H9 (cell line): ENCODE data around the gene GPC6. TPM values are rescaled to one million over a fixed set of nuclear protein-coding genes. Genes with fewer than 3 reads are reported as not detected.

ENCODE experiments used
- DNase-seq: peaks from one replicate; pipeline ENCODE4 v3.0.0-alpha.2; 2017
- H2AFZ ChIP-seq: one replicate; pipeline ENCODE4 v1.6.1; 2013; ENCODE audit warnings: mild to moderate bottlenecking, low read length, control low read depth, moderate library complexity
- H2AK5ac ChIP-seq: 2 replicates; pipeline ENCODE4 v1.6.1; 2013; ENCODE audit warnings: low read length, control low read depth, mixed read lengths; ENCODE audit not compliant: insufficient read length
- H2BK120ac ChIP-seq: one replicate; pipeline ENCODE4 v1.6.1; 2013; ENCODE audit warnings: low read depth, mild to moderate bottlenecking, low read length, control low read depth, inconsistent platforms; ENCODE audit not compliant: poor library complexity, severe bottlenecking
- H2BK12ac ChIP-seq: 2 replicates; pipeline ENCODE4 v1.6.1; 2013; ENCODE audit warnings: low read length, control low read depth, mixed read lengths, low read depth; ENCODE audit not compliant: insufficient read length
- H2BK15ac ChIP-seq: 2 replicates; pipeline ENCODE4 v1.6.1; 2013; ENCODE audit warnings: low read depth, low read length, control low read depth
- H2BK20ac ChIP-seq: one replicate; pipeline ENCODE4 v1.6.1; 2013; ENCODE audit warnings: low read depth, mild to moderate bottlenecking, low read length, control low read depth, inconsistent platforms; ENCODE audit not compliant: poor library complexity, severe bottlenecking
- H2BK5ac ChIP-seq: 2 replicates; pipeline ENCODE4 v1.6.1; 2013; ENCODE audit warnings: low read length, control low read depth, mixed read lengths; ENCODE audit not compliant: insufficient read length
- H3K14ac ChIP-seq: 2 replicates; pipeline ENCODE4 v1.6.1; 2013; ENCODE audit warnings: low read length, control low read depth; ENCODE audit not compliant: insufficient read depth
- H3K18ac ChIP-seq: 2 replicates; pipeline ENCODE4 v1.6.1; 2013; ENCODE audit warnings: low read depth, mild to moderate bottlenecking, mixed read lengths, low read length, control low read depth; ENCODE audit not compliant: insufficient read length
- H3K23ac ChIP-seq: 2 replicates; pipeline ENCODE4 v1.6.1; 2013; ENCODE audit warnings: low read length, control low read depth, mixed read lengths, low read depth; ENCODE audit not compliant: insufficient read length
- H3K23me2 ChIP-seq: 2 replicates; pipeline ENCODE4 v1.6.1; 2013; ENCODE audit warnings: low read depth, mild to moderate bottlenecking, mixed read lengths, low read length, control low read depth; ENCODE audit not compliant: insufficient read length, poor library complexity, severe bottlenecking
- H3K27ac ChIP-seq: 2 replicates; pipeline ENCODE4 v1.5.1; 2013; ENCODE audit warnings: low read length, control low read depth, mixed read lengths, low read depth; ENCODE audit not compliant: insufficient read length
- H3K27me3 ChIP-seq: 2 replicates; pipeline ENCODE4 v1.6.1; 2013; ENCODE audit warnings: low read length, control low read depth, inconsistent platforms; ENCODE audit not compliant: insufficient read depth
- H3K4ac ChIP-seq: 2 replicates; pipeline ENCODE4 v1.6.1; 2013; ENCODE audit warnings: low read depth, mild to moderate bottlenecking, control low read depth, inconsistent platforms, low read length, moderate library complexity
- H3K4me1 ChIP-seq: 2 replicates; pipeline ENCODE4 v1.6.1; 2013; ENCODE audit warnings: low read length, control low read depth, inconsistent platforms; ENCODE audit not compliant: insufficient read depth
- H3K4me2 ChIP-seq: 2 replicates; pipeline ENCODE4 v1.6.1; 2013; ENCODE audit warnings: low read length, control low read depth, mixed read lengths; ENCODE audit not compliant: insufficient read length, insufficient read depth
- H3K56ac ChIP-seq: 2 replicates; pipeline ENCODE4 v1.6.1; 2013; ENCODE audit warnings: low read depth, mild to moderate bottlenecking, mixed read lengths, low read length, control low read depth; ENCODE audit not compliant: insufficient read length
- H3K79me1 ChIP-seq: 2 replicates; pipeline ENCODE4 v1.6.1; 2013; ENCODE audit warnings: low read depth, mild to moderate bottlenecking, moderate library complexity, low read length, control low read depth, inconsistent platforms; ENCODE audit not compliant: insufficient read depth, poor library complexity, severe bottlenecking
- H3K79me2 ChIP-seq: 2 replicates; pipeline ENCODE4 v1.6.1; 2013; ENCODE audit warnings: low read length, control low read depth, inconsistent platforms; ENCODE audit not compliant: insufficient read depth
- H3K9ac ChIP-seq: 2 replicates; pipeline ENCODE4 v1.6.1; 2013; ENCODE audit warnings: low read length, control low read depth, mixed read lengths; ENCODE audit not compliant: insufficient read length; ENCODE audit errors: extremely low read depth
- H3K9me3 ChIP-seq: one replicate; pipeline ENCODE4 v1.6.1; 2013; ENCODE audit warnings: low read depth, low read length, inconsistent platforms; ENCODE audit not compliant: control insufficient read depth
- H3T11ph ChIP-seq: one replicate; pipeline ENCODE4 v1.6.1; 2013; ENCODE audit warnings: mild to moderate bottlenecking, low read length, control low read depth, inconsistent platforms
- H4K20me1 ChIP-seq: one replicate; pipeline ENCODE4 v1.6.1; 2013; ENCODE audit not compliant: control insufficient read depth, insufficient read length, insufficient read depth
- H4K5ac ChIP-seq: 2 replicates; pipeline ENCODE4 v1.6.1; 2013; ENCODE audit warnings: low read depth, mild to moderate bottlenecking, mixed read lengths, low read length, control low read depth; ENCODE audit not compliant: insufficient read length
- H4K8ac ChIP-seq: replicated peaks from 2 replicates; pipeline ENCODE4 v1.6.1; 2013; ENCODE audit warnings: low read length, control low read depth, mixed read lengths, low read depth; ENCODE audit not compliant: insufficient read length
- H4K91ac ChIP-seq: 2 replicates; pipeline ENCODE4 v1.6.1; 2013; ENCODE audit warnings: low read depth, mild to moderate bottlenecking, moderate library complexity, mixed read lengths, low read length, control low read depth; ENCODE audit not compliant: insufficient read length
- H3K27ac Mint-ChIP-seq, 3 experiments: 2 replicates in 2 of 3; 3 replicates in 1 of 3; pipeline ENCODE4 v1.8.0; 2020 to 2021; ENCODE audit warnings: mixed read lengths in 3 of 3, mild to moderate bottlenecking in 1 of 3, moderate library complexity in 1 of 3
- H3K27me3 Mint-ChIP-seq: 2 replicates; pipeline ENCODE4 v1.8.0; 2021; ENCODE audit warnings: low read depth, mild to moderate bottlenecking, moderate library complexity, mixed read lengths
- H3K36me3 Mint-ChIP-seq, 3 experiments: 2 replicates in 2 of 3; 3 replicates in 1 of 3; pipeline ENCODE4 v1.8.0; 2020 to 2021; ENCODE audit warnings: low read depth in 3 of 3, mixed read lengths in 3 of 3; ENCODE audit not compliant: insufficient read depth in 1 of 3
- H3K4me1 Mint-ChIP-seq, 2 experiments: 2 replicates each; pipeline ENCODE4 v1.8.0; 2020; ENCODE audit warnings: mixed read lengths in 2 of 2
- H3K4me3 Mint-ChIP-seq, 2 experiments: 2 replicates in 1 of 2; 3 replicates in 1 of 2; pipeline ENCODE4 v1.8.0; 2020 to 2021; ENCODE audit warnings: mild to moderate bottlenecking in 2 of 2, mixed read lengths in 2 of 2, moderate library complexity in 1 of 2
- H3K9me3 Mint-ChIP-seq, 2 experiments: 2 replicates in 1 of 2; 3 replicates in 1 of 2; pipeline ENCODE4 v1.8.0; 2020; ENCODE audit warnings: mild to moderate bottlenecking in 2 of 2, mixed read lengths in 2 of 2, moderate library complexity in 1 of 2
- CTCF ChIP-seq: fragments of 200-600 bp; sonication (generic); conservative IDR thresholded peaks from 3 replicates; pipeline ENCODE4 v1.8.0; 2021; ENCODE audit warnings: antibody characterized with exemption, mild to moderate bottlenecking
- WGBS: extraction: QIAGEN DNeasy Blood & Tissue Kit; methylation state at CpG from one replicate; pipeline ENCODE4 v1.1.7; 2013; ENCODE audit warnings: missing lambda C conversion rate, low lambda C conversion rate, mixed read lengths; ENCODE audit not compliant: insufficient read length; ENCODE audit errors: extremely low coverage; 5-methylcytosine and 5-hydroxymethylcytosine counted together
- total RNA-seq: library from RNA; stranded (reverse); gene quantifications from 2 replicates; pipeline ENCODE4 v1.2.1, GENCODE V29; 2021

GPC6 gene
- total RNA-seq, 1 experiment from 2014 or later, result 15.6 TPM

- no peak overlapping the region for H2BK120ac ChIP-seq
- H3K9me3 ChIP-seq, result no peaks in the 10 kb centered on the region
- H2AFZ ChIP-seq, result no peak overlapping the region
- H4K5ac ChIP-seq, result no peak overlapping the region
- H3K4me1 ChIP-seq, result no peaks in the 10 kb centered on the region
- Mint-ChIP-seq H3K27ac (0 out of 7 replicates have a peak overlapping the region, but pooled peaks of 1 of the 3 experiments have one; percentile 49), H3K9me3 (no peaks in the 10 kb centered on the region), H3K4me3 (no peak overlapping the region), H3K36me3 (no peaks in the 10 kb centered on the region), H3K4me1 (no peaks in the 10 kb centered on the region), H3K27me3 (no peaks in the 10 kb centered on the region)
- no peak overlapping the region for H3K9ac ChIP-seq
- no peak overlapping the region for H3K4ac ChIP-seq
- no peak overlapping the region for H3K56ac ChIP-seq
- no peak overlapping the region for H4K91ac ChIP-seq
- H3K18ac ChIP-seq, result no peak overlapping the region
- no peak overlapping the region for H3K27ac ChIP-seq
- H3K14ac ChIP-seq, result no peak overlapping the region
- WGBS, result no CpG with 5 or more reads among the region's 1 CpG
- H4K20me1 ChIP-seq, result no peaks in the 10 kb centered on the region
- H3K27me3 ChIP-seq, result no peaks in the 10 kb centered on the region
- H3K4me2 ChIP-seq, result no peak overlapping the region
- no peak overlapping the region for H2BK5ac ChIP-seq
- no peak for TF ChIP-seq CTCF
- H2BK20ac ChIP-seq, result no peak overlapping the region
- no peaks in the 10 kb centered on the region for H3K23me2 ChIP-seq
- H3T11ph ChIP-seq, result no peak overlapping the region
- no peaks in the 10 kb centered on the region for H3K79me1 ChIP-seq
- H2AK5ac ChIP-seq, result no peak overlapping the region
- no peak overlapping the region for H2BK12ac ChIP-seq
- H4K8ac ChIP-seq, result no peak overlapping the region
- H2BK15ac ChIP-seq, result no peak overlapping the region
- H3K79me2 ChIP-seq, result no peaks in the 10 kb centered on the region
- no peak overlapping the region for H3K23ac ChIP-seq
- DNase-seq, result no peak
Observed at GRCh38 chr13:94061301-94061700, 834.7 kb downstream of the GPC6 start.
